HG02642 (cell line): ENCODE data around the gene PRPH.
"Not testable (repeated sequence)": the region's sequence is repeated elsewhere in the genome, so short reads cannot be mapped to it uniquely, and the experiment has no call there.

Source experiments
- ATAC-seq: cut with Tn5 transposase; IDR thresholded peaks from one replicate; pipeline ENCODE4 v1.9.1; 2021; ENCODE audit warnings: mild to moderate bottlenecking; ENCODE audit not compliant: unreplicated experiment, poor library complexity

The PRPH gene

DNA sequence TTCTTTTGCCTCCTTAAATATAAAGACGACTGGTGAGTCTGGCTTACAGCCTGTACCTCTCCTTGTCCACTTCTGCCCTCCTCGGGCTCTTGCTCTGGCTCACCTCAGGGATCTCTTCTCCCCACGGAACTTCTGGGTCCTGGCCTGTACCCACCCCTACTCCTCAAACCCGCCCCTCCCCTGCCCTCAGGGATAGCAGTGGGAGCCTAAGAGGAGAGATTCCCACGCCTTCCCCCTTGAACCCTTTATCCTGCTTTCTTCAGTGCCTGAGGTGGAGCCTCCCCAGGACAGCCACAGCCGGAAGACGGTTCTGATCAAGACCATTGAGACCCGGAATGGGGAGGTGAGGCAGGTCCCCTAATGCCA is 2.7 kb downstream of the PRPH start:
- ATAC-seq, result no peak

DNA sequence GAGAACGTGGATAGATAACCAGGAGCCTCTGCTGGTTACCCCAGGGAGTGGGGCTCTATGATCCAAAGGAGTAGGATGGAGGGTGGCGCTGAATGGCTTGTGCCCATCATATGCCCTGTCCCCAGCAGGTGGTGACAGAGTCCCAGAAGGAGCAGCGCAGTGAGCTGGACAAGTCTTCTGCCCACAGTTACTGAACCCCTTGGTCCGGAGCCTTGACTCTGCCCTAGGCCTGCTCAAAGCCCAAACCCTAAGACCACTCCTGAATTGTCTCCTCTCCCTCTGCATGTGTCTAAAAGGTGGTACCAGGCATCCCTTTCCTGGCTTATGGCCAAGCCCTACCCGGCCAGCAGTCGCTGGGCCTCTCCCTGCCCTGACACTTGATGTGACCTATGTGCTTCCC is 3.2 kb downstream of the PRPH start:
- no peak for ATAC-seq

DNA sequence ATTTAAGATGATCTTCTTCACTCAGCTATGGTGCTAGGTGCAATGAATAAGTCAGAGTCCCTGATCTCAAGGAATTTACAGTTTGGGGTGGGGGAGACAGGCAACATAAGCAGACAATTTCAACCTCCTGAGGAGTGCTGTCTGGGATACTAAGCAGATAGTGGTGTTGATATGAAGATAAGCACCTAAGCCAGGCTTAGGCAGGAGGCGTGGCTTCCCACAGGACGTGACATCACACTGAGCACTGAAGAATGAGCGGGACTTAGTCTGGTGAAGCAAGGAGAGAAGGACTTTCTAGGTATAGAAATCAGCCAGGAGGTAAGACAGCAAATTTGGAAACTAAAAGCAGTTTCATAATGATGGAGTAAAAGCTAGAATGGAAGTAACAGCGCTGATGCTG is 6.8 kb downstream of the PRPH start:
- no peak for ATAC-seq

DNA sequence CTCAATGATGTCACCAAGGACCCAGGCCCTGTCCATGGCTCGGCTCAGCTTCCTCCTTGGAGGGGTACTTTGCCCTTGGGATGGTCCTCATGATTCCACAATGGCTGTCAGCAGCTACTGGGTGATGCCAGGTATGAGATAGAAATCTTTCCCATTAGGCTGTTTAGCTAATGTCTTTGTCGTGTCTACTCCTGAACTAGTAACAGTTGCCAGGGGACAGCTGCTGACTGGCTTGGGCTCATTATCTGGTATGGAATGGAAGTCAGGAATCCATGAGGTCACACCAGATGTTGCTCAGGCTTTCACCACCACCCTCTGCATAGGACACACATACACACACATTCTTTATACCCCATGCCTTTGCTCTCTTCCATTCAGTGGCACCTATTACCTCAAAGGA is 9.2 kb downstream of the PRPH start:
- ATAC-seq, result no peak

DNA sequence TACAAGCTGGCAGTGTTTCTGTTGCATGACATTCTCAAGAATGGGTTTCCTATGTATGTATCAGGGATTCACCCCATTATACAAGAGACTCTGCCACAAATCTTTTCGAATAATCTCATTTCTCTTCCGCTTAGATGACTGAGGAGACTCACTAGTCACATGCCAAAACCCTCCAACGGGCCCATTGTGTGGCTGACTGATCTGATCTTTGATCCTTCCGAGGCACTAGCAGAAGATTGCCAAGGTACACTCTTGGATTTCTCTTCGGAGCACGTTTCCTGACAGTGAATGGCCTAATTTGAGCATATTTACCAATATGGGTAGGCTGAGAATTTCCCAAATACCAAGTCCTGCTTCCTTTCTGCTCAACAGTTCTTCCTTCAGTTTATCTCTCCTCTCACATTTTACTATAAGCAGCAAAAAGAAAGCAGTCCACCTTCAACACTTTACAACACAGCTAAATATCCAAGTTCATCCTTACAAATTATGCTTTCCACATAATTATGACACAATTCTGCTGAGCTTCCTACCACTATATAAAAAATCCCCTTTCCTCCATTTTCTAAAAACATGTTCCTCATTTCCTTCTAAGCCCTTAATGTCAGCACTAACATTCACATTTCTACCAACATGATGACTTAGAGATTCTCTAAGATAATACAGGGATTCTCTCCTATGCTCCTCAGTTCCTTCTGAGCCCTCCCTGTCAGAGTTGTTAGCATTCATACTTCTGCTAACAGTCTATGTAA is 11.0 kb downstream of the PRPH start:
- no peak for ATAC-seq

DNA sequence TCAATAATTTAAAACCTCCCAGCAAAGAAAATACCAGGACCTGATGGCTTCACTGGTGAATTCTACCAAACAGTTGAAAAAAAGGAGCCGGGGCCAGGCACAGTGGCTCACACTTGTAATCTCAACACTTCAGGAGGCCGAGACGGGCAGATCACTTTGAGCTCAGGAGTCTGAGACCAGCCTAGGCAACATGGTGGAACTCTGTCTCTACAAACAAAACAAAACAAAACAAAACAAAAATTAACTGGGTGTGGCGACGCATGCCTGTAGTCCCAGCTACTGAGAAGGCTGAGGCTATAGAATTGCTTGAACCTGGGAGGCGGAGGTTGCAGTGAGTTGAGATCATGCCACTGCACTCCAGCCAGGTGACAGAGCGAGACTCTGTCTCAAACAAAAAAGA is 14.4 kb downstream of the PRPH start:
- no peak for ATAC-seq

DNA sequence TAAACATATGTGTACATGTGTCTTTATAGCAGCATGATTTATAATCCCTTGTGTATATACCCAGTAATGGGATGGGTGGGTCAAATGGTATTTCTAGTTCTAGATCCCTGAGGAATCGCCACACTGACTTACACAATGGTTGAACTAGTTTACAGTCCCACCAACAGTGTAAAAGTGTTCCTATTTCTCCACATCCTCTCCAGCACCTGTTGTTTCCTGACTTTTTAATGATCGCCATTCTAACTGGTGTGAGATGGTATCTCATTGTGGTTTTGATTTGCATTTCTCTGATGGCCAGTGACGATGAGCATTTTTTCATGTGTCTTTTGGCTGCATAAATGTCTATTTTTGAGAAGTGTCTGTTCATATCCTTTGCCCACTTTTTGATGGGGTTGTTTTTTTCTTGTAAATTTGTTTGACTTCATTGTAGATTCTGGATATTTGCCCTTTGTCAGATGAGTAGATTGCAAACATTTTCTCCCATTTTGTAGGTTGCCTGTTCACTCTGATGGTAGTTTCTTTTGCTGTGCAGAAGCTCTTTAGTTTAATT is 15.6 kb downstream of the PRPH start:
- not testable (repeated sequence) for ATAC-seq

DNA sequence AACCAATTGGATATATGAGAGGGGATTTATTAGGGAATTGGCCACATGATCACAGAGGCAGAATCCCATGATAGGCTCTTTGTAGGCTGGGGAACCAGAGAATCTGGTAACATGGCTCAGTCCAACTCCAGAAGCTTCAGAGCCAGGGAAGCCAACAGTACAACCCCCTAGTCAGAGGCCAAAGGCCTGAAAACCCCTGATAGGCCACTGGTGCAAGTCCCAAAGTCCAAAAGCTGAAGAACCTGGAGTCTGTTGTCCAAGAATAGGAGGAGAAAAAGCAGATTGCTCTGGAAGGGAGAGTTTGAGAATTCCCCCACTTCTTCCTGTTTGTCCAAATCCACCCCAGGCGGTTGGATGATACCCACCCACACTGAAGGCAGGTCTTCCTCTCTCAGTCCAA is 19.9 kb downstream of the PRPH start:
- ATAC-seq, result no peak

DNA sequence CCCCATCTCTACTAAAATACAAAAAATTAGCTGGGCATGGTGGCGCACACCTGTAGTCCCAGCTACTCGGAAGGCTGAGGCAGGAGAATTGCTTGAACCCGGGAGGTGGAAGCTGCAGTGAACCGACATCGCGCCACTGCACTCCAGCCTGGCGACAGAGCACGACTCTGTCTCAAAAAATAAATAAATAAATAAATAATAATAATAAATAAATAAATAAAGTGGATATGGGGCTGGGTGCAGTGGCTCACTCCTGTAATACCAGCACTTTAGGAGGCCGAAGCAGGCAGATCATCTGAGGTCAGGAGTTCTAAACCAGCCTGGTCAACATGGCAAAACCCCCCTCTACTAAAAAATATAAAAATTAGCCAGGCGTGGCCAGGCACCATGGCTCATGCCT is 22.2 kb downstream of the PRPH start:
- not testable (repeated sequence) for ATAC-seq

DNA sequence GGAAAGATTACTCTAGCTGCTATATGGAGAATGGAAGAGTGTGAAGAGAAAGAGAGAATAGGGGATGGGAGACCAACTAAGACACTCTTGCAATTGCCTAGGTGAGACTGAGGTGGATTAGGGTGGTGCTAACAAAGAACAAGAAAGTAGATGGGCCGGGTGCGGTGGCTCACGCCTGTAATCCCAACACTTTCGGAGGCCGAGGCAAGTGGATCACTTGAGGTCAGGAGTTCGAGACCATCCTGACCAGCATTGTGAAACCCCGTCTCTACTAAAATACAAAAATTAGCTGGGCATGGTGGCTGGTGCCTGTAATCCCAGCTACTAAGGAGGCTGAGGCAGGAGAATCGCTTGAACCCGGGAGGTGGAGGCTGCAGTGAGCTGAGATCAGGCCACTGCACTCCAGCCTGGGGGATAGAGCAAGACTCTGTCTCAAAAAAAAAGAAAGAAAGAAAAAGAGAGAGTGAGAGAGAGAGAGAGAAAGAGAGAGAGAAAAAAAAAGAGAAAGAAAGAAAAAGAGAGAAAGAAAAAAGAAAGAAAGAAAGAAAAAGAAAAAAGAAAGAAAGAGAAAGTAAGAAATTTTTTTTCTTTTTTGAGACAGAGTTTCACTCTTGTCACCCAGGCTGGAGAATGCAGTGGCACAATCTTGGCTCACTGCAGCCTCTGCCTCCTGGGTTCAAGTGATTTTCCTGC is 25.6 kb downstream of the PRPH start:
- ATAC-seq, result not testable (repeated sequence)

DNA sequence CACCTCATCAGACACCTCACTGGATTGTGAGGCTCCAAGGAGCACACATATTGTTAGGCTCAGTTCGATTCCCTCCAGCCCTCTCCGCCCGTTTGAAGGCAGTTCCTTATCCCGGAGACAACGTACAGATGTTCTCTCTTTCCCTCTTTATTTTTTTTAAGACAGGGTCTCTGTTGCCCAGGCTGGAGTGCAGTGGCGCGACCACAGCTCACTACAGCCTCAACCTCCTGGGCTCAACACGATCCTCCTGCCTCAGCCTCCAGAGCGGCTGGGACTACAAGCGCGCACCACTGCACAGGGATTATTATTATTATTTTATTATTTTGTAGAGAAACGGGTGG is 27.4 kb downstream of the PRPH start:
- ATAC-seq, result no peak

DNA sequence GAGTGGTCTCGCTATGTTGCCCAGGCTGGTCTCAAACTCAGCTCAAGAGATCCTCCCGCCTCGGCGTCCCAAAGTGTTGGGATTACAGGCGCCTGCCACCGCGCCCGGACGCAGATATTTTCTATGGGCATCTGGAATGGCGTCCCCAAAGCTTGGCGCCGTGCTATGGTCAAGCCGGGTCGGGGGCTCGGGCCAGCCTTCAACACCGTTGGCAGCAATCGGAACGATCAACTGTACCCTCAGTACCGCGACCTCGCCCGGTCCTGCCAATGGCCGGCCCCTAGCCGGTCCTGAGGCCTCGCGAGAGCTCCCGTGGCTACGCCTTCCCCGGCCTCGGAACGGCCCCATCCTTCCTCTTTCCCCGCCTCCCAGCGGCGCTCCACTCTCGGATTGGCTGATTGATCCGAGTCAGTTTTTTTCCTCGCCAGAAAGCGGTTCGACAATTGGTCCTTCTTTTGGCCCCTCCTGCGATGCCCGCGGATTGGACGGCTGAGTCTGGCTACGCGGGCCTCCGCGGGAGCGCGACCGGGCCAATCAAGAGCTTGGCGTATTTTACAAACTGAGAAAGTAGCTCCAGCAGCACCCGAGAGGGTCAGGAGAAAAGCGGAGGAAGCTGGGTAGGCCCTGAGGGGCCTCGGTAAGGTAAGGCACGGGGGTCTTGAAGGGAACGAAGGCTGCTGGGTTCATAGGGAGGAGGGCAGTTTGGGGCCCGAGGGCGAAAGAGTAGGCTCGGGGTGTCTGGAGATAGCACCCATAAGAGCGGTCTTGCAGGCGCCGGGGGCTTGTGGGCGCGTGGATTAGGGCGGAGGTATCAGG is 28.0 kb downstream of the PRPH start, which contains the start of gene TROAP:
TROAP (plus strand) TSS at position 548 of the 816 bp plus-strand sequence. CDS start 354 bp downstream, outside the sequence.
- ATAC-seq, result peak; percentile 98

DNA sequence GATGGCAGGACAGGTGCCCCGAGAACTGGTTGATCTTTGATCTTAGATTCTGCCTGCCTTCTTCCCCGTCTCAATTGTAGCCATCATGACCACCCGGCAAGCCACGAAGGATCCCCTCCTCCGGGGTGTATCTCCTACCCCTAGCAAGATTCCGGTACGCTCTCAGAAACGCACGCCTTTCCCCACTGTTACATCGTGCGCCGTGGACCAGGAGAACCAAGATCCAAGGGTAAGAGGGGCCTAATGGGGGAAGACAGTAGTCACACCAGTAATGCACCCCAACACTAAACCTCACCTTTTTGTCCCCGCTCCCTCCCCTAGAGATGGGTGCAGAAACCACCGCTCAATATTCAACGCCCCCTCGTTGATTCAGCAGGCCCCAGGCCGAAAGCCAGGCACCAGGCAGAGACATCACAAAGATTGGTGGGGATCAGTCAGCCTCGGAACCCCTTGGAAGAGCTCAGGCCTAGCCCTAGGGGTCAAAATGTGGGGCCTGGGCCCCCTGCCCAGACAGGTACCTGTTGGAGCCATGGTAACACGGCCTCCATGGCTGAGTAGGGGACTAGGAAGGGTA is 28.7 kb downstream of the PRPH start:
- no peak for ATAC-seq

DNA sequence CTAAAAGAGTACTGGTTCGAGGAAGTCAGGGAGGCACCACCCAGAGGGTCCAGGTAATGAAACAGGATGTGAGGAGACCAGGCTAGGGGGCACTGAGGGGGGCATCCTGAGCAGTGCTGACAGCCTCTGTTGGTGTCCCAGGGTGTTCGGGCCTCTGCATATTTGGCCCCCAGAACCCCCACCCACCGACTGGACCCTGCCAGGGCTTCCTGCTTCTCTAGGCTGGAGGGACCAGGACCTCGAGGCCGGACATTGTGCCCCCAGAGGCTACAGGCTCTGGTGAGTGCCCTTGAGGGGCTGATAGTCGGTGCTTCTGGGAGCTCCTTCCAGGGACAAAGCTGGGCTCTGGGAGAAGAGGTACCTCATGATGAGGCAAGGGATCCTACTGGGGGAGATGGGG is 30.7 kb downstream of the PRPH start:
- no peak for ATAC-seq

DNA sequence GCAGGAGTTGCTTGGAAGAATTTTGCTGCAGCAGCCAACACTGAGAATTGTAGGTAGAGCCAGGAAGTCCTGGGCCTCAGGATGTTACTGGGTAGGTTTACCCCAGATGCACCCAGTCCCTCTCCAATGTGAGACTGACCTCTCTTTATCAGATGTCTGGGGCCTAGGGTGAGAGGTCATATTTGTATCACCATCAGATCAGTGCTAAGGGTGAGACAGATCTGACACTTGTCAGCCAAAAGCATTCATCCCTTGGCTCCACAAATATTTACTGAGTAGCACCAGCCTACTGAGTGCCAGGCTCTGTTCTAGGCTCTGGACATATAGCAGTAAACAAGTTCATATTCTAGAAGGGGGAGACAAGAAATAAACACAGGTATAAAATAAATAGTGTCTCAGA is 32.4 kb downstream of the PRPH start:
- no peak for ATAC-seq

DNA sequence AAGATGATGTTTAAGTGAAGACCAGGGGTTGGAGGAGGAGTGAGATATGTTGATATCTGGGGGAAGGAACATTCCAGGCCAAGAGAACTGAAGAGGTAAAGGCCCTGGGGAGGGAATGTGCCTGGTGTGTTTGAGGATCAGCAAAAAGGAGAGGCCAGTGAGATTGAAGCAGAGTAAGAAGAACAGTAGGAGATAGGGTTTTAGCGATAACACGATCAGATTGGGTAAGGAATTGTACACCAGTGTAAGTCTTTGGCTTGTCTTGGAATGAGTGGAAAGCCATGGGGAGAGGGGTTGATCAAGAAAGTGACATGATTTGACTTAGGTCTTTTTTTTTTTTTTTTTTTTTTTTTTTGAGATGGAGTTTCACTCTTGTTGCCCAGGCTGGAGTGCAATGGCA is 32.9 kb downstream of the PRPH start:
- no peak for ATAC-seq

DNA sequence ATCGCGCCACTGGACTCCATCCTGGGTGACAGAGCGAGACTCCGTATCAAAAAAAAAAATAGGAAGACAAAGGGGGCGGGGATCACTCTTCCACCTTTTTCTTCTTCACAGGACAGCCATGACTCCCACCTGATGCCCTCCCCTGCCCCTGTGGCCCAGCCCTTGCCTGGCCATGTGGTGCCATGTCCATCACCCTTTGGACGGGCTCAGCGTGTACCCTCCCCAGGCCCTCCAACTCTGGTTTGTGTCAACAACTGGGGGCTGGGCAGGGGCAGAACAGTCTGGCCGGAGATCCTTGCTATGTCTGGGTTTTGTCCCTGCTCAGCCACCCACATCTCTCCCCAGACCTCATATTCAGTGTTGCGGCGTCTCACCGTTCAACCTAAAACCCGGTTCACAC is 33.9 kb downstream of the PRPH start:
- no peak for ATAC-seq

DNA sequence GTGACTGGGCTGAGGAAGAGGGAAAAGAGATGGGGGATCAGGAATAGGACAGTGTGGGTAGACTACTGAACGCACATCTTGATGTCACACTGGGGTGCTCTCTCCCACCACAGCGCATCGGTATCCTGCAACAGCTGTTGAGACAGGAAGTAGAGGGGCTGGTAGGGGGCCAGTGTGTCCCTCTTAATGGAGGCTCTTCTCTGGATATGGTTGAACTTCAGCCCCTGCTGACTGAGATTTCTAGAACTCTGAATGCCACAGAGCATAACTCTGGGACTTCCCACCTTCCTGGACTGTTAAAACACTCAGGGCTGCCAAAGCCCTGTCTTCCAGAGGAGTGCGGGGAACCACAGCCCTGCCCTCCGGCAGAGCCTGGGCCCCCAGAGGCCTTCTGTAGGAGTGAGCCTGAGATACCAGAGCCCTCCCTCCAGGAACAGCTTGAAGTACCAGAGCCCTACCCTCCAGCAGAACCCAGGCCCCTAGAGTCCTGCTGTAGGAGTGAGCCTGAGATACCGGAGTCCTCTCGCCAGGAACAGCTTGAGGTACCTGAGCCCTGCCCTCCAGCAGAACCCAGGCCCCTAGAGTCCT is 35.2 kb downstream of the PRPH start:
- ATAC-seq, result no peak

DNA sequence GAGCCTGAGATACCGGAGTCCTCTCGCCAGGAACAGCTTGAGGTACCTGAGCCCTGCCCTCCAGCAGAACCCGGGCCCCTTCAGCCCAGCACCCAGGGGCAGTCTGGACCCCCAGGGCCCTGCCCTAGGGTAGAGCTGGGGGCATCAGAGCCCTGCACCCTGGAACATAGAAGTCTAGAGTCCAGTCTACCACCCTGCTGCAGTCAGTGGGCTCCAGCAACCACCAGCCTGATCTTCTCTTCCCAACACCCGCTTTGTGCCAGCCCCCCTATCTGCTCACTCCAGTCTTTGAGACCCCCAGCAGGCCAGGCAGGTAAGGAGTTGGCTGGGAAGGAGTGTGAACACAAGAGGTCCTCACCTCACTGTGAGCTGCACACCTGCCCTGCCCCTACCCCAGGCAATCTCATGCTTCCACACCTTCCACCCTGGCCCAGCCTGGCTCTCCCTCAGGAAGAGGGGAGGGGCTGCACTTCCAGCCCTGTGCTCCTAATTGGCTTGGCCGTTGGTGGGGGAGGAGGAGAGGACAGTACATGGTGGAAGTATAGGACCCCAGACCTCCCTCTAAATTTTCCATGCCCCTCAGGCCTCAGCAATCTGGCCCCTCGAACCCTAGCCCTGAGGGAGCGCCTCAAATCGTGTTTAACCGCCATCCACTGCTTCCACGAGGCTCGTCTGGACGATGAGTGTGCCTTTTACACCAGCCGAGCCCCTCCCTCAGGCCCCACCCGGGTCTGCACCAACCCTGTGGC is 35.9 kb downstream of the PRPH start:
- ATAC-seq, result no peak
